GM18870 (cell line): Measurements from ENCODE around the gene AK3.
"Not testable (repeated sequence)": the region's sequence is repeated elsewhere in the genome, so short reads cannot be mapped to it uniquely, and the experiment has no call there.

Experiments
- ATAC-seq: cut with Tn5 transposase; IDR thresholded peaks from one replicate; pipeline ENCODE4 v1.9.1; 2021; ENCODE audit warnings: moderate library complexity; ENCODE audit not compliant: unreplicated experiment

AK3 gene

GRCh38 chr9:4669890-4670289 lies 71.1 kb downstream of the AK3 start:
- no peak for ATAC-seq

DNA sequence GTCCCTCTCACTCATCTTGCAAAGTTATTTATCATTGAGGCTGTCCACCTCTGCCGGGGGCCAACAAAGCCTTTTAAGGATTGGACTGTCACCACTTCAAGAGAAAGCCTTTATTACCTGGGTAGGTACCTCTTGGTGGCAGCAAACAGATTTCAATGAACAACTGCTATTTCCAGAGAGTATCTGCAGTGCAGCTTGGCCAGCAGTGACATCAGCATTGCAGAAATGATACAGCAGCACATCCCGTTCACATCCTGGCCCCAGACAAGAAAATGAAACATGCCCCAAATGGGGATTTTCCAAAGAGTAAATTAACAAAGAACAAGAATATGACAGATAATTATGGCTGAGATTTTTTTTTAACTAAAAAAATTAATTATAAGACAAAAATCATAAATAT lies 72.4 kb downstream of the AK3 start:
- no peak for ATAC-seq

GRCh38 chr9:4667681-4668080 lies 73.3 kb downstream of the AK3 start:
- no peak for ATAC-seq

GRCh38 chr9:4666042-4666699 lies 74.8 kb downstream of the AK3 start, which contains the start of gene SPATA6L:
SPATA6L (minus strand) TSS chr9:4666480; CDS start chr9:4666250, 230 bp downstream.
- ATAC-seq: no peak

DNA sequence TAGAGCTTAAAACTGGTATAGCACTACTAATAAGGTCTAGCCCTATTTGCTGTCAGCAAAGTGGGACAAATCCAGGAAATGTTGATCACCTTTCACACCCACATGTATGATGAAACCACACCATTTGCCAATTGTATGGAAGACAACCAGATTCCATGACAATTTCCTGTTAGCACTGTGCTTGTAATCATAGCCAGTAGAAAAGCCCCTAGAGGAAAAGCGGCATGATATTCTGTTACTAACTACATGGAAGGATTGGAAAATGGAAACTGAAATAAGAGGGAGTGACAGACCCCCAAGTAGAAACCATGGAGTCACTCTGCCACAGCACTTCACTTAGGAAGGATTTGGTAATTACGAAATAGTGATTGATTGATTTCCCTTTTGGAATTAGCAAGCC lies 75.6 kb downstream of the AK3 start:
- no peak for ATAC-seq

GRCh38 chr9:4663956-4664355 lies 77.0 kb downstream of the AK3 start:
- ATAC-seq: no peak

- no peak for ATAC-seq
These were observed 77.8 kb downstream of the AK3 start for GRCh38 chr9:4662989-4663792.

DNA sequence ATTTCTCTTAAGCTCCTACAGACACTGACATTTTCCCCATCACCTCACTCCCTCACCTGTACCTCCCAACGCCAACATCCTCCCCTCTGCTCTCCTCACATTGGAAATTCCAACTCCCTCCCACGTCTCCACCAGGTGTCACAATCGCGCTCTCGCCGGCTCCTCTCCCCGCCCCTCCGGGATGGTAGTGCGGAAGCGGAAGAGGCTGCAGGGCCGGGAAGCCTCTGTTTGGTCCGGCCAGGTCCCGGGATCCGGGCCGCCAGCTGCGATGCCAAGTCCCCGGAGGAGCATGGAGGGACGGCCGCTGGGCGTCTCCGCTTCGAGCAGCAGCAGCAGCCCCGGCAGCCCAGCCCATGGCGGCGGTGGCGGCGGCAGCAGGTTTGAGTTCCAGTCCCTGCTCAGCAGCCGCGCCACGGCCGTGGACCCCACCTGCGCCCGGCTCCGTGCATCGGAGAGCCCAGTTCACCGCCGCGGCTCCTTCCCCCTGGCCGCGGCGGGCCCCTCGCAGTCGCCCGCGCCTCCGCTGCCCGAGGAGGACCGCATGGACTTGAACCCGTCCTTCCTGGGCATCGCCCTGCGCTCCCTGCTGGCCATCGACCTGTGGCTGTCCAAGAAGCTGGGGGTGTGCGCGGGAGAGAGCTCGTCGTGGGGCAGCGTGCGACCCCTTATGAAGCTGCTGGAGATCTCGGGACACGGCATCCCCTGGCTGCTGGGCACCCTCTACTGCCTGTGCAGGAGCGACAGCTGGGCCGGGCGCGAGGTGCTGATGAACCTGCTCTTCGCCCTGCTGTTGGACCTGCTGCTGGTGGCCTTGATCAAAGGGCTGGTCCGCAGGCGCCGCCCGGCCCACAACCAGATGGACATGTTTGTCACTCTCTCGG lies 78.7 kb downstream of the AK3 start, which contains the start of gene PLPP6:
Gene PLPP6 (plus strand): TSS at position 187 of the 881 bp plus-strand sequence. CDS start 82 bp downstream, at position 269.
- ATAC-seq: peak; percentile 71

- ATAC-seq: no peak
These were observed 79.4 kb downstream of the AK3 start for GRCh38 chr9:4661611-4662010.

- ATAC-seq: no peak
These were observed 79.8 kb downstream of the AK3 start for GRCh38 chr9:4661165-4661564.

DNA sequence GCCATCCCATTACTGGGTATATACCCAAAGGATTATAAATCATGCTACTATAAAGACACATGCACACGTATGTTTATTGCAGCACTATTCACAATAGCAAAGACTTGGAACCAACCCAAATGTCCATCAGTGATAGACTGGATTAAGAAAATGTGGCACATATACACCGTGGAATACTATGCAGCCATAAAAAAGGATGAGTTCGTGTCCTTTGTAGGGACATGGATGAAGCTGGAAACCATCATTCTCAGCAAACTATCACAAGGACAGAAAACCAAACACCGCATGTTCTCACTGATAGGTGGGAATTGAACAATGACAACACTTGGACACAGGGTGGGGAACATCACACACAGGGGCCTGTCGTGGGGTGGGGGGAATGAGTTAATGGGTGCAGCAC lies 80.3 kb downstream of the AK3 start:
- ATAC-seq: not testable (repeated sequence)
